ENCODE measurements around the gene LPAR5. TPM values are rescaled to one million over a fixed set of nuclear protein-coding genes. Genes with fewer than 3 reads are reported as not detected.

LPAR5 gene
- total RNA-seq, 1 experiment from 2014 or later = 2.3 TPM

DNA sequence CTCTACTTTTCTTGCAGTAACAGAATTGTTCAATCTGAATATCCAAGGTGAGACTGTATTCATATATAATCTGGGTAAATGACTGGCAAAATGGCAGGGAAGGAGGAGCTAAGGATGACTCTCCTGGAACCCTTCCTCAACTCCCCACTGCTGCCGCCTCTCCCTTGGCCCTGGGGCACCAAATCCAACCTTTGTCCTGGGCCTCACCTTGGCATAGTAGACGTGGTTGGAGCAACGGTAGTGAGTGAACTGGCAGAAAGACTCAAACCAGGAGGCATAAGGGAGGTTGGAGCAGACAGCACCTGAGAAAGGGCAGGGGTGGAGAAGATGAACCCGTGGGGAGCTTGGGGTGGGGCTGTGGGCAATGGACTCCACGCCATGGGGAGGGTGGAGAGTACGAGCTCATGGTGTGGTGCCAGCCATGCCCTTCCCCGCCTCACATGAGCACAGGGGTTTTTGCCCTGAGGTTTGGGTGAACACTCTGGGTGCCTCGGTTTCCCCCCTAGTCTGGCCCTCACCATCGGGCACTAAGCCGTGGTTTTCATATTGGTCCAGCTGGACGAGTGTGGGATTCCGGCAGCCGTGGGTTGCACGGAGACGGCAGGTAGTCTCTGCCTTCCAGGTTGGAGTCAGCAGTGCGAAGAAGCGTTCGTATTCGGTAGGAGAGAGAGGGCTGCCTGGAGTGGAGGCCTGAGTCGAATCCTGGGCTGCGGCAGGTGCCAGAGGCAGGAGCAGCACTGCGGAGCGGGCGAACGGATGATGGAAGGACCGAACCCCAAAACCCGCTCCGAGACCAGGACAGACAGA, 10.7 kb upstream of the LPAR5 start:
- Histone ChIP-seq H3K27ac (ENCODE audit: low read length) (no peak overlapping the region), H3K79me2 (ENCODE audit: low read length) (no peaks in the 10 kb centered on the region), H3K4me2 (ENCODE audit: low read length) (no peak overlapping the region), H4K20me1 (ENCODE audit: low read length) (no peaks in the 10 kb centered on the region), H3K9me3 (ENCODE audit: low read length) (no peaks in the 10 kb centered on the region), H3F3A (ENCODE audit: low read length, unreplicated experiment) (no peaks in the 10 kb centered on the region), H3K27me3 (ENCODE audit: low read length) (no peaks in the 10 kb centered on the region), H3K9ac (ENCODE audit: low read length) (no peak overlapping the region), H3K4me3 (ENCODE audit: low read length) (no peak overlapping the region), H3K9me2 (replicated peaks; ENCODE audit: low read length) (no peaks in the 10 kb centered on the region), H3K36me3 (ENCODE audit: low read depth, low read length) (no peaks in the 10 kb centered on the region), H3K4me1 (ENCODE audit: insufficient read depth, low read length) (no peaks in the 10 kb centered on the region), H2AFZ (ENCODE audit: low read length) (no peak overlapping the region)
- BruUV-seq (replicated peaks) = no TSS peak
- intact Hi-C loops (cut with micrococcal nuclease) = no loop called here
- ChIA-PET POLR2A (ENCODE audit: unreplicated experiment) (no interaction called here), CTCF (no interaction called here)
- ATAC-seq (no peak), DNase-seq (no peak)
- TF ChIP-seq, protein P1, sequence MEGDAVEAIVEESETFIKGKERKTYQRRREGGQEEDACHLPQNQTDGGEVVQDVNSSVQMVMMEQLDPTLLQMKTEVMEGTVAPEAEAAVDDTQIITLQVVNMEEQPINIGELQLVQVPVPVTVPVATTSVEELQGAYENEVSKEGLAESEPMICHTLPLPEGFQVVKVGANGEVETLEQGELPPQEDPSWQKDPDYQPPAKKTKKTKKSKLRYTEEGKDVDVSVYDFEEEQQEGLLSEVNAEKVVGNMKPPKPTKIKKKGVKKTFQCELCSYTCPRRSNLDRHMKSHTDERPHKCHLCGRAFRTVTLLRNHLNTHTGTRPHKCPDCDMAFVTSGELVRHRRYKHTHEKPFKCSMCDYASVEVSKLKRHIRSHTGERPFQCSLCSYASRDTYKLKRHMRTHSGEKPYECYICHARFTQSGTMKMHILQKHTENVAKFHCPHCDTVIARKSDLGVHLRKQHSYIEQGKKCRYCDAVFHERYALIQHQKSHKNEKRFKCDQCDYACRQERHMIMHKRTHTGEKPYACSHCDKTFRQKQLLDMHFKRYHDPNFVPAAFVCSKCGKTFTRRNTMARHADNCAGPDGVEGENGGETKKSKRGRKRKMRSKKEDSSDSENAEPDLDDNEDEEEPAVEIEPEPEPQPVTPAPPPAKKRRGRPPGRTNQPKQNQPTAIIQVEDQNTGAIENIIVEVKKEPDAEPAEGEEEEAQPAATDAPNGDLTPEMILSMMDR (conservative IDR thresholded peaks at IDR 0.05; ENCODE audit: low read depth, low read length) = no peak
- TF ChIP-seq EZH2phosphoT487 (IDR thresholded peaks at IDR 0.05; ENCODE audit: borderline replicate concordance, low read length) (no peak), EZH2 (IDR thresholded peaks at IDR 0.05; ENCODE audit: low read length, unreplicated experiment) (no peak)

DNA sequence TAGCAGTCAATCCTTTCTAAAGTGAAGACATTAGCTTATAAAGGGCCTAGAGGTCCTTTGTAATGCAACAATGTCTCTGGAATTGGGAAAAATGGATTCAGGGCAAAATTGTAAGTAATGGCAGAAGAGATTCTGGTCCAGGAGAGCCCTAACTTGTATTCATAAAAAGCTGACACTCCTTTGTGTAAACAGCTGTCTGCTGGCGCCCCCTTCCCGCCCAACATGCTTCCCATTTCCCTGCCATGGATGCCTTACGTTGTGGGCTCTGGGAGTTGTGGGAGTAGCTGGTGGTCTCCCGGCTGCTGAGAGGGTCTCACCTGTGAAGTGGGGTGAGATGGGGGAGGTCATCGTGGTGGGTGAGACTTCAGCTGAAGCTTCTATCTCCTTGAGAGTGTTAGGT, 9.1 kb upstream of the LPAR5 start:
- ChIA-PET POLR2A (ENCODE audit: unreplicated experiment) (no interaction called here), CTCF (no interaction called here)
- intact Hi-C loops (cut with micrococcal nuclease) = no loop called here
- Histone ChIP-seq H2AFZ (ENCODE audit: low read length) (no peak overlapping the region), H3K4me1 (ENCODE audit: insufficient read depth, low read length) (no peaks in the 10 kb centered on the region), H3K27ac (ENCODE audit: low read length) (no peak overlapping the region), H3K4me2 (ENCODE audit: low read length) (no peak overlapping the region), H3K36me3 (ENCODE audit: low read depth, low read length) (no peaks in the 10 kb centered on the region), H3K27me3 (ENCODE audit: low read length) (no peaks in the 10 kb centered on the region), H3K9me3 (ENCODE audit: low read length) (no peaks in the 10 kb centered on the region), H4K20me1 (ENCODE audit: low read length) (no peaks in the 10 kb centered on the region), H3K4me3 (ENCODE audit: low read length) (no peak overlapping the region), H3K79me2 (ENCODE audit: low read length) (no peaks in the 10 kb centered on the region), H3K9ac (ENCODE audit: low read length) (no peak overlapping the region), H3K9me2 (replicated peaks; ENCODE audit: low read length) (no peaks in the 10 kb centered on the region), H3F3A (ENCODE audit: low read length, unreplicated experiment) (no peaks in the 10 kb centered on the region)
- ATAC-seq (no peak), DNase-seq (no peak)
- no TSS peak for BruUV-seq (replicated peaks)
- TF ChIP-seq, protein P1 (conservative IDR thresholded peaks at IDR 0.05; ENCODE audit: low read depth, low read length) = 0 out of 2 replicates have a peak, but pooled peaks have one; percentile 16
- no peak for TF ChIP-seq EZH2 (IDR thresholded peaks at IDR 0.05; ENCODE audit: low read length, unreplicated experiment)

DNA sequence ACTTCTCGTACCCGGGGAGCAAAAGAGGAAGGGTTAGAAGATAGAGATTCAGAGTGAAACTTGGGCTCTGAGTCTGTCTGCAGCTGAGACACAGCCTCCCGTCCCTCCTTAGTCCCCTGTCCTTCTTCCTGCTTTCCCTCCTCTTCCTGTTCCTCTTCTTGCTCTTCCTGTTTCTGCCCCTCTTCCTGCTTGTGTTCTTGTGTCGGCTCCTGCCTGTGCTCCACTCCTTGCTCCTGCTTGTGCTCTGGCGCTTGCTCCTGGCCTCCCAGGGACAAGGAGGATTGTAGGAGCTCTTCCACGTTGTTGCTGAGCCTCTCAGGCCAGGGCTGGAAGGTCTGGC, 8.5 kb upstream of the LPAR5 start:
- TF ChIP-seq, protein P1 (conservative IDR thresholded peaks at IDR 0.05; ENCODE audit: low read depth, low read length) = no peak
- no peak for TF ChIP-seq EZH2 (IDR thresholded peaks at IDR 0.05; ENCODE audit: low read length, unreplicated experiment)
- no peak for TF ChIP-seq EZH2phosphoT487 (IDR thresholded peaks at IDR 0.05; ENCODE audit: borderline replicate concordance, low read length)
- no peak overlapping the region for H3K4me3 ChIP-seq (ENCODE audit: low read length)
- H3K9me3 ChIP-seq (ENCODE audit: low read length) = no peaks in the 10 kb centered on the region
- no peaks in the 10 kb centered on the region for H3F3A ChIP-seq (ENCODE audit: low read length, unreplicated experiment)
- CTCF ChIA-PET = no interaction called here
- no peaks in the 10 kb centered on the region for H3K9me2 ChIP-seq (replicated peaks; ENCODE audit: low read length)
- no peak overlapping the region for H3K4me2 ChIP-seq (ENCODE audit: low read length)
- H3K79me2 ChIP-seq (ENCODE audit: low read length) = no peaks in the 10 kb centered on the region
- no peaks in the 10 kb centered on the region for H3K36me3 ChIP-seq (ENCODE audit: low read depth, low read length)
- no peak for ATAC-seq
- no peaks in the 10 kb centered on the region for H3K4me1 ChIP-seq (ENCODE audit: insufficient read depth, low read length)
- intact Hi-C loops (cut with micrococcal nuclease) = no loop called here
- no peak overlapping the region for H2AFZ ChIP-seq (ENCODE audit: low read length)
- no peak for DNase-seq
- H3K9ac ChIP-seq (ENCODE audit: low read length) = no peak overlapping the region
- POLR2A ChIA-PET (ENCODE audit: unreplicated experiment) = no interaction called here
- no TSS peak for BruUV-seq (replicated peaks)
- no peak overlapping the region for H3K27ac ChIP-seq (ENCODE audit: low read length)
- H4K20me1 ChIP-seq (ENCODE audit: low read length) = no peaks in the 10 kb centered on the region
- H3K27me3 ChIP-seq (ENCODE audit: low read length) = no peaks in the 10 kb centered on the region

Measured in PC-3 (cell line).